Activated naive CD8-positive, alpha-beta T cell (primary cell): ENCODE measurements around the gene UBA52.
A peak's percentile ranks its signal among the peaks of the same experiment; 100 is the strongest.

Experiments
- H3K27ac Mint-ChIP-seq: one replicate; pipeline ENCODE4 v1.8.0; 2021; ENCODE audit warnings: mixed read lengths
- H3K27me3 Mint-ChIP-seq: one replicate; pipeline ENCODE4 v1.8.0; 2021; ENCODE audit warnings: mixed read lengths
- H3K36me3 Mint-ChIP-seq: one replicate; pipeline ENCODE4 v1.8.0; 2021; ENCODE audit warnings: mixed read lengths
- H3K4me1 Mint-ChIP-seq: one replicate; pipeline ENCODE4 v1.8.0; 2021; ENCODE audit warnings: low read depth, mixed read lengths
- H3K4me3 Mint-ChIP-seq: one replicate; pipeline ENCODE4 v1.8.0; 2021; ENCODE audit warnings: mild to moderate bottlenecking, mixed read lengths
- H3K9me3 Mint-ChIP-seq: one replicate; pipeline ENCODE4 v1.8.0; 2021; ENCODE audit warnings: low read depth, mixed read lengths

The UBA52 gene

GRCh38 chr19:18541258-18541991 lies 30.2 kb upstream of the UBA52 start:
- Mint-ChIP-seq H3K36me3 (peaks cover 2% of the 10 kb centered on the region), H3K4me1 (peaks cover 22% of the 10 kb centered on the region), H3K4me3 (peak overlapping the region; percentile 89), H3K27me3 (no peaks in the 10 kb centered on the region), H3K9me3 (no peaks in the 10 kb centered on the region), H3K27ac (peak overlapping the region; percentile 84)

GRCh38 chr19:18541992-18542940 lies 29.4 kb upstream of the UBA52 start:
- no peaks in the 10 kb centered on the region for H3K36me3 Mint-ChIP-seq
- peak overlapping the region; percentile 84 for H3K27ac Mint-ChIP-seq
- H3K27me3 Mint-ChIP-seq: no peaks in the 10 kb centered on the region
- peak overlapping the region; percentile 89 for H3K4me3 Mint-ChIP-seq
- peaks cover 22% of the 10 kb centered on the region for H3K4me1 Mint-ChIP-seq
- no peaks in the 10 kb centered on the region for H3K9me3 Mint-ChIP-seq

- Mint-ChIP-seq H3K27ac (peak within 1 kb of the TSS; percentile 94), H3K27me3 (no peaks in the 10 kb centered on the region), H3K36me3 (no peaks in the 10 kb centered on the region), H3K4me3 (peak within 1 kb of the TSS; percentile 94), H3K9me3 (no peaks in the 10 kb centered on the region), H3K4me1 (peaks cover 22% of the 10 kb centered on the region)
Observed at GRCh38 chr19:18542941-18543813, 28.5 kb upstream of the UBA52 start, which contains the start of gene FKBP8. Gene FKBP8, minus strand, starts transcription at chr19:18543573. Its CDS starts 1,603 bp downstream, at chr19:18541970.

DNA sequence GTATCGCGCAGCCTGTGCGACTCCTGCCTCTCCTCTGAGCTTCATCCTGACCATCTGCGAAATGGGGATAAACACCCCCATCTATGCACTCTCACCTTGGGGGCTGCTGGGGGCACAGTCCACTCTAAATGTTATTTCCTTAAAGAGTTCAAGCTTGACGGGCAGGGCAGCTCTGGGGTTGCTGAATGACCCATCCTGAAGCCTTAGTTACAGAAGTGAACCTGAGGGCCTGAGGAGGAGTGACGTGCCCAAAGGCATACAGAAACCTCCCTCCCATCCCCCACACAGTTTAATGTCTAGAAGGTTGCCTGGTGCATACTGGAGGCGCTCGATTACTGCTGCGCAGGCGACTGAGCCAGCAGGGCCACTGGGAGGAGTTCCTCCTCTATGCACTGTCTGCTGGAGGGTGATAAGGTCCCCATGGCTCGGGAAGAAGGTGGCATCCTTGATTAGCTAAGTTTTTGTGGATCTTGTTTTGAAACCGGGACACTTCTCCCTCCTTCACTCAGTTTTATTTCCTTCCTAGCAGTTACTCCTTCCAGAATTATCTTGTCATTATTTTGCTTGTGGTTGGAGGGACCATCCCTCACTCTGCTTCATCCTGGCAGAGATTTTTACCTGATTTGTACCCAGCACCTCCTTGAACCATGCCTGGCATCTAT lies 27.7 kb upstream of the UBA52 start:
- Mint-ChIP-seq H3K4me1 (peaks cover 22% of the 10 kb centered on the region), H3K27me3 (no peaks in the 10 kb centered on the region), H3K36me3 (no peaks in the 10 kb centered on the region), H3K27ac (peak overlapping the region; percentile 94), H3K4me3 (peak overlapping the region; percentile 94), H3K9me3 (no peaks in the 10 kb centered on the region)

DNA sequence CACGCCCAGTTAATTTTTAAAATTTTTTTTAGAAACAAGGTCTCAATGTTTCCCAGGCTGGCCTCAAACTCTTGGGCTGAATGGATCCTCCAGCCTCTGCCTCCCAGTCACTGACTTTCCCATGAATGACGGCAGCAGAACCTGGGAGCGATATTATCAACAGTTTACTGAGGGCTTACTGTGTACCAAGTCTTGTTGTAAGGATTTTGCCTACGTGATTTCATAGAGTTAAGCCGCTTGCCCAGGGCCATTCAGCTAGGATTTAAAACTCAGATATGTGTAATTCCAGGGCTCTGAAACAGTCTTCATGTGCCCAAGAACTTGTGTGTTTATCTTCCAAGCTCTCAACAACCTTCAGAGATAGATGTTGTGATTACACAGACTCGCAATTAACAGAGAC lies 20.0 kb upstream of the UBA52 start:
- Mint-ChIP-seq H3K4me1 (no peaks in the 10 kb centered on the region), H3K27ac (no peak overlapping the region), H3K9me3 (no peaks in the 10 kb centered on the region), H3K27me3 (no peaks in the 10 kb centered on the region), H3K36me3 (no peaks in the 10 kb centered on the region), H3K4me3 (no peak overlapping the region)

GRCh38 chr19:18557411-18558201 lies 14.1 kb upstream of the UBA52 start, which contains the start of gene KXD1:
Gene KXD1, plus strand, starts transcription at chr19:18557870. Its CDS starts 4,187 bp downstream, at chr19:18562057.
- Mint-ChIP-seq H3K4me1 (peaks cover 11% of the 10 kb centered on the region), H3K27ac (peak within 1 kb of the TSS; percentile 96), H3K27me3 (no peaks in the 10 kb centered on the region), H3K4me3 (peak within 1 kb of the TSS; percentile 98), H3K9me3 (no peaks in the 10 kb centered on the region), H3K36me3 (no peaks in the 10 kb centered on the region)

DNA sequence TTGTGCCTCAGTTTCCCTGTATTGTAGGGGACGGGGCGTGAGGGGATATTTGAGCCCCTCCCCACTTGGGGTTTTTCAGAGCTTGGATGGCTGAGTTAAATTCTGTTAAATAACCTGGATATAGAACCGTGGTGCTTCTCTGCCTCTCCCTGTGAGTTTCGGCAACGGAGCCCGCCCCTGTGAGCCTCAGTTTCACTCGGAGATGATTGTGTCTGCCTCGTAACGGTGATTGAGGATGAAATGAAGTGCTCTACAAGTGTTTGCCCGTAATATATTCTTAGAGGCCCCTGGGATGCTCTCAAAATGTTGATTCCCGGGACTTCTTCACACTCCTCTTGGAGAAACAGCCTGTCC lies 13.5 kb upstream of the UBA52 start:
- Mint-ChIP-seq H3K27ac (peak overlapping the region; percentile 96), H3K27me3 (no peaks in the 10 kb centered on the region), H3K4me3 (peak overlapping the region; percentile 98), H3K9me3 (no peaks in the 10 kb centered on the region), H3K36me3 (no peaks in the 10 kb centered on the region), H3K4me1 (peaks cover 11% of the 10 kb centered on the region)

DNA sequence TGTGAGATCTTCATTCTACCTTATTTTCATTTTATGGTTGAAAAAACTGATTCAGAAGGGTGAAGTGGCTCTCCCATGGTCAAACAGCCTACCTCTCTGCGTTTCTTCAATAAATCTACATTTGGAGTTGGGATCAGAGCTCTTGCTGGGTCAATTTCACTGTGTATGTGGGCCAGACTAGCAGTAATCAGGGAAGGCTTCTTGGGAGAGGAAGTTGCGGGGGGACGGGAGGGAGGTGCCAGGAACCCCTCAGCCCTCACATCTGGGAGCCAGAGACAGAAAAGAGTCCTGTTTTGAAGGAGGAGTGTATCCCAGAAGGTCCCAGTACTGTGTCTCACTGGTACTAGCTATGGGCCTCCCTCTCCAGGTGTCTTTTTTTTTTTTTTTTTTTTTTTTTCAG lies 13.1 kb upstream of the UBA52 start:
- H3K4me3 Mint-ChIP-seq: peak overlapping the region; percentile 98
- no peaks in the 10 kb centered on the region for H3K36me3 Mint-ChIP-seq
- H3K27me3 Mint-ChIP-seq: no peaks in the 10 kb centered on the region
- H3K27ac Mint-ChIP-seq: peak overlapping the region; percentile 96
- H3K9me3 Mint-ChIP-seq: no peaks in the 10 kb centered on the region
- H3K4me1 Mint-ChIP-seq: peaks cover 11% of the 10 kb centered on the region

DNA sequence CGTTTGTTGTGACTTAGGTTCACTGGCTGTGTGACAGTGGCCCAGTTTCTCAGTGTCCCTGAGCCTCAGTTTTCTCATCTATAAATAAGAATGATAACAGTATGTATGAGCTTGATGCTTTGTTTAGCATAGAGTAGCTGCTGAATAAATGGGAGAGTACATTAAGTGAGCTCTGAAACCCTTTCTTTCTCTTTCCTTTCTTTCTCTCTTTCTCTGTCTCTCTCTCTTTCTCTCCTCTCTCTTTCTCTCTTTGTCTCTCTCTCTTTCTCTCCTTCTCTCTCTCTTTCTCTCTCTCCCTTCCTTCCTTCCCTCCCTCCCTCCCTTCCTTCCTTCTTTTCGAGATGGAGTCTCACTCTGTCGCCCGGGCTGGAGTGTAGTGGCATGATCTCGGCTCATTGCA lies 12.0 kb upstream of the UBA52 start:
- peaks cover 11% of the 10 kb centered on the region for H3K4me1 Mint-ChIP-seq
- peak overlapping the region; percentile 98 for H3K4me3 Mint-ChIP-seq
- H3K27ac Mint-ChIP-seq: peak overlapping the region; percentile 46
- no peaks in the 10 kb centered on the region for H3K36me3 Mint-ChIP-seq
- no peaks in the 10 kb centered on the region for H3K27me3 Mint-ChIP-seq
- no peaks in the 10 kb centered on the region for H3K9me3 Mint-ChIP-seq

GRCh38 chr19:18562086-18562485 lies 9.6 kb upstream of the UBA52 start:
- no peaks in the 10 kb centered on the region for H3K27me3 Mint-ChIP-seq
- H3K36me3 Mint-ChIP-seq: no peaks in the 10 kb centered on the region
- peaks cover 11% of the 10 kb centered on the region for H3K4me1 Mint-ChIP-seq
- no peak overlapping the region for H3K4me3 Mint-ChIP-seq
- H3K9me3 Mint-ChIP-seq: no peaks in the 10 kb centered on the region
- H3K27ac Mint-ChIP-seq: no peak overlapping the region

- no peaks in the 10 kb centered on the region for H3K36me3 Mint-ChIP-seq
- no peaks in the 10 kb centered on the region for H3K9me3 Mint-ChIP-seq
- no peak overlapping the region for H3K4me3 Mint-ChIP-seq
- no peaks in the 10 kb centered on the region for H3K27me3 Mint-ChIP-seq
- H3K4me1 Mint-ChIP-seq: peaks cover 3% of the 10 kb centered on the region
- no peak overlapping the region for H3K27ac Mint-ChIP-seq
Observed at GRCh38 chr19:18566953-18567352, 4.7 kb upstream of the UBA52 start.

- H3K27me3 Mint-ChIP-seq: no peaks in the 10 kb centered on the region
- no peaks in the 10 kb centered on the region for H3K9me3 Mint-ChIP-seq
- peaks cover 11% of the 10 kb centered on the region for H3K4me1 Mint-ChIP-seq
- no peak overlapping the region for H3K27ac Mint-ChIP-seq
- H3K4me3 Mint-ChIP-seq: no peak overlapping the region
- H3K36me3 Mint-ChIP-seq: peaks cover 6% of the 10 kb centered on the region
Observed at GRCh38 chr19:18568367-18568766, 3.3 kb upstream of the UBA52 start.

DNA sequence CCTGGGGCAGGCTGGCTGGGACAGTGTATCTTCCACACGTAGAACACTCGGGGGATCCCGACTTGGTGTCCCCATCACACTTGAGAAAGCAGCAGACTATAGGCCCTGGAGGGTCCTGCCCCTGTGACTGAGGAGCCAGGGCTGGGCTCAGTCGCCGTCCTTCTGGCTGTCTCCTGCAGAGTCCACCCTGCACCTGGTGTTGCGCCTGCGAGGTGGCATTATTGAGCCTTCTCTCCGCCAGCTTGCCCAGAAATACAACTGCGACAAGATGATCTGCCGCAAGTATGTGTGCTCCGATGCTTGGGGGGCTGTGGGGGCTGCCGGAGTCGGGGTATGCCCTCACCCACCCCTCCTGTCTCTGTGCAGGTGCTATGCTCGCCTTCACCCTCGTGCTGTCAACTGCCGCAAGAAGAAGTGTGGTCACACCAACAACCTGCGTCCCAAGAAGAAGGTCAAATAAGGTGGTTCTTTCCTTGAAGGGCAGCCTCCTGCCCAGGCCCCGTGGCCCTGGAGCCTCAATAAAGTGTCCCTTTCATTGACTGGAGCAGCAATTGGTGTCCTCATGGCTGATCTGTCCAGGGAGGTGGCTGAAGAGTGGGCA lies 3.1 kb downstream of the UBA52 start:
- Mint-ChIP-seq H3K4me1 (peaks cover 23% of the 10 kb centered on the region), H3K4me3 (peak overlapping the region; percentile 53), H3K9me3 (no peaks in the 10 kb centered on the region), H3K36me3 (peaks cover 6% of the 10 kb centered on the region), H3K27ac (peak overlapping the region; percentile 75), H3K27me3 (no peaks in the 10 kb centered on the region)
